Stimulated activated effector memory CD8-positive, alpha-beta T cell treated with anti-CD3 and anti-CD28 coated beads, Interleukin-12 subunit alpha, Interleukin-12 subunit beta, amount 100 ng/mL, for 72 hours (primary cell): ENCODE results near the gene GTPBP6.

ENCODE experiments used
- ATAC-seq: fragments of 150-1000 bp; cut with Tn5 transposase; 2 replicates; pipeline ENCODE4 v1.10.0; 2021
- DNase-seq, 2 donors: peaks; one replicate each; pipeline ENCODE4 v3.0.0; 2021 to 2022; ENCODE audit warnings: low spot score in 2 of 2
- H3K27ac Mint-ChIP-seq: one replicate; pipeline ENCODE4 v1.8.0; 2022; ENCODE audit warnings: mild to moderate bottlenecking, mixed read lengths
- H3K36me3 Mint-ChIP-seq: one replicate; pipeline ENCODE4 v1.8.0; 2022; ENCODE audit warnings: mild to moderate bottlenecking, mixed read lengths
- H3K4me1 Mint-ChIP-seq: one replicate; pipeline ENCODE4 v1.8.0; 2022; ENCODE audit warnings: mixed read lengths
- H3K4me3 Mint-ChIP-seq: one replicate; pipeline ENCODE4 v1.8.0; 2022; ENCODE audit warnings: mild to moderate bottlenecking, mixed read lengths
- H3K9me3 Mint-ChIP-seq: one replicate; pipeline ENCODE4 v1.8.0; 2022; ENCODE audit warnings: mixed read lengths

The GTPBP6 gene, protein sequence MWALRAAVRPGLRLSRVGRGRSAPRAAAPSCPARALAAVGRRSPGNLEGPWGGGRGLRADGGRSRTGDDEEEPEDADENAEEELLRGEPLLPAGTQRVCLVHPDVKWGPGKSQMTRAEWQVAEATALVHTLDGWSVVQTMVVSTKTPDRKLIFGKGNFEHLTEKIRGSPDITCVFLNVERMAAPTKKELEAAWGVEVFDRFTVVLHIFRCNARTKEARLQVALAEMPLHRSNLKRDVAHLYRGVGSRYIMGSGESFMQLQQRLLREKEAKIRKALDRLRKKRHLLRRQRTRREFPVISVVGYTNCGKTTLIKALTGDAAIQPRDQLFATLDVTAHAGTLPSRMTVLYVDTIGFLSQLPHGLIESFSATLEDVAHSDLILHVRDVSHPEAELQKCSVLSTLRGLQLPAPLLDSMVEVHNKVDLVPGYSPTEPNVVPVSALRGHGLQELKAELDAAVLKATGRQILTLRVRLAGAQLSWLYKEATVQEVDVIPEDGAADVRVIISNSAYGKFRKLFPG

DNA sequence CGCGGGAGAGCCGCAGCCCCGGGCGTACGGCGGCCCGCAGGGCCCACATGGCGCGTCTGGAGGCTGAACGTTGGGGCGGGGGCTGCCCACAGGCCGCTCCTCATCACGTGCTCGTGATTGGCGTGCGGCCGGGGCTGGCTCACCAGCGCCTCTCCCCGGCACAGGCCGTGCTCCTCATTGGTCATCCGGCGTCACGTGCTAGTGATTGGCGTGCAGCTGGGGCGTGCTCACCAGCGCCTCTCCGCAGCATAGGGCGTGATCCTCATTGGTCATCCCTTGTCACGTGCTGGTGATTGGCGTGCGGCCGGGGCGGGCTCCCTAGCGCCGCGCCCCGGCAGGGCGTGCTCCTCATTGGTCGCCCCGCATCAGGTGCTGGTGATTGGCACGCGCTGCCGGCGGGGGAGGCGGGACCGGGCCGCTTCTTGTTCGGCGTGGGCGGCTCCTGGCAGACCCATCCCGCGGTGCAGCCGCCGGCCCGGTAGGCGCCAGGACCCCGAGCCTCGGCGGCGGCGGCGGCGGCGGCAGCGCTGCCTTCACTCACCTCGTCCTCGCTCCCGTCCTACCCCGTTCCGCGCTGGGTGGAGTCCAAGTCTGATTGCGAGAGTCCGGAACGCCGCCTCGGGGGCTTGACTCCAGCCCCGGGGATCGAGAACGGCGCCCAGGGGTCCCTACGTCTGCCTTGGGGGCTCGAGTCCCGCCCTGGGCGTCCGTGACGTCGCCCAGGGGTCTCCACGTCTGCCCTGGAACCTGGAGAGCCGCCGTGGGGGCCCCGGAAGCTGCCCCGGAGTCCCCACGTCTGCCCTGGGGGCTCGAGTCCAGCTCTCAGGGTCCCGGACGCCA, at the start of gene GTPBP6:
TSS of gene GTPBP6 (minus strand) at position 58 of the 840 bp plus-strand sequence. CDS start at position 49, 9 bp downstream.
- Mint-ChIP-seq H3K4me3 (peak within 1 kb of the TSS; percentile 77), H3K4me1 (peaks cover 32% of the 10 kb centered on the region), H3K27ac (peak within 1 kb of the TSS; percentile 96), H3K9me3 (no peaks in the 10 kb centered on the region), H3K36me3 (peaks cover 32% of the 10 kb centered on the region)
- DNase-seq (peak; percentile 92 to 100), ATAC-seq (peak; percentile 85)

DNA sequence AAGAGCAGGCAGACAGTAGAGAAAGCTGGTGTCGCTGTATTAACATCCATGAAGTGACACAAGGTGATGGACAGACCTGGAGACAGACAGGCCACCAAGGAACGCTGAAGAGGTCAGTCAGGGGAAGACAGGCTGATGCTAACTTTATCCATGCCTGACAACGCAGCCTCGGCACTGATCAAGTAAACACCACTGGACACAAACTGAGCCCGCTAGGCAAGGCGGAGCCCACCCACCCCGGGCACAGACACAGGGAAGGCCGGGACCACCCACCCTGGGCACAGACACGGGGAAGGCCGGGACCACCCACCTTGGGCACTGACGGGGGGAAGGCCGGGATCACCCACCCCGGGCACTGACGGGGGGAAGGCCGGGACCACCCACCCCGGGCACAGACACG, 49.3 kb upstream of the GTPBP6 start:
- Mint-ChIP-seq H3K36me3 (no peaks in the 10 kb centered on the region), H3K27ac (no peak overlapping the region), H3K9me3 (no peaks in the 10 kb centered on the region), H3K4me3 (no peak overlapping the region), H3K4me1 (peaks cover 23% of the 10 kb centered on the region)
- DNase-seq, result no peak
- no peak for ATAC-seq

GRCh38 chrX:367349-367748, 48.8 kb upstream of the GTPBP6 start:
- Mint-ChIP-seq H3K27ac (no peak overlapping the region), H3K4me1 (peaks cover 24% of the 10 kb centered on the region), H3K4me3 (no peak overlapping the region), H3K9me3 (no peaks in the 10 kb centered on the region), H3K36me3 (no peaks in the 10 kb centered on the region)
- ATAC-seq, result no peak
- DNase-seq, result no peak

- Mint-ChIP-seq H3K36me3 (no peaks in the 10 kb centered on the region), H3K27ac (peak overlapping the region; percentile 71), H3K4me1 (peaks cover 22% of the 10 kb centered on the region), H3K4me3 (no peak overlapping the region), H3K9me3 (peaks cover 3% of the 10 kb centered on the region)
- no peak for DNase-seq
- no peak for ATAC-seq
Measured at GRCh38 chrX:363621-364375, 45.2 kb upstream of the GTPBP6 start.

- no peak overlapping the region for H3K4me3 Mint-ChIP-seq
- H3K9me3 Mint-ChIP-seq, result peaks cover 3% of the 10 kb centered on the region
- H3K27ac Mint-ChIP-seq, result peak overlapping the region; percentile 71
- H3K4me1 Mint-ChIP-seq, result peaks cover 22% of the 10 kb centered on the region
- H3K36me3 Mint-ChIP-seq, result no peaks in the 10 kb centered on the region
- DNase-seq (no peak), ATAC-seq (no peak)
Measured at GRCh38 chrX:362937-363620, 44.5 kb upstream of the GTPBP6 start.

- Mint-ChIP-seq H3K27ac (no peak overlapping the region), H3K4me1 (peaks cover 24% of the 10 kb centered on the region), H3K36me3 (no peaks in the 10 kb centered on the region), H3K9me3 (peaks cover 6% of the 10 kb centered on the region), H3K4me3 (no peak overlapping the region)
- no peak for ATAC-seq
- no peak for DNase-seq
Measured at GRCh38 chrX:362351-362750, 43.8 kb upstream of the GTPBP6 start.

- Mint-ChIP-seq H3K4me3 (no peak overlapping the region), H3K27ac (no peak overlapping the region), H3K36me3 (no peaks in the 10 kb centered on the region), H3K4me1 (peaks cover 27% of the 10 kb centered on the region), H3K9me3 (peaks cover 6% of the 10 kb centered on the region)
- DNase-seq (no peak), ATAC-seq (peak; percentile 20)
Measured at GRCh38 chrX:361231-362145, 42.9 kb upstream of the GTPBP6 start.

- Mint-ChIP-seq H3K36me3 (no peaks in the 10 kb centered on the region), H3K4me3 (no peak overlapping the region), H3K9me3 (peaks cover 6% of the 10 kb centered on the region), H3K4me1 (peaks cover 30% of the 10 kb centered on the region), H3K27ac (no peak overlapping the region)
- no peak for DNase-seq
- ATAC-seq, result no peak
Measured at GRCh38 chrX:360496-361150, 42.0 kb upstream of the GTPBP6 start.

DNA sequence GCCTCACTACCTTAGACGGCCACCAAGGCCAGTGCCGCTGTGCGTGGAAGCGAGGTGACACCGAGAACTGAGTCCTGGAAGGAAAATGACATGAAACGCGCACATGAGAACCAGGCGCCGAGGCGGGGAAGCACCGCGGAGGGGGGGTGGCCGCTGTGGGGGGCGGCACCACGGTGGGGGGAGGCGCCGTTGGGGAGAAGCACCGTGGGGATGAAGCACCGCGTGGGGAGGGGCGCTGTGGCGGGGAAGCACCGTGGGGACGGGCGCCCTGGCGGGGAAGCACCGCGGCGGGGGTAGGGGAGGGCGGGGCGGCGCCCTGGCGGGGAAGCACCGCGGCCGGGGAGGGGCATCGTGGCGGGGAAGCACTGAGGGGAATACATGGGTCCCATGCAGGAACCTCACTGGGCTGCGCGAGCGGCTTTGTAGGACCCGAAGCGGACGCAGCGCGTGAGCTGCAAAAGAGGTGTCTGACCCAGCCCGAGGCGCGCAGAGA, 40.1 kb upstream of the GTPBP6 start:
- H3K27ac Mint-ChIP-seq, result no peak overlapping the region
- no peak for ATAC-seq

GRCh38 chrX:357693-358471, 39.3 kb upstream of the GTPBP6 start:
- DNase-seq (peak in 1 of 2 donors; percentile 65), ATAC-seq (peak; percentile 87)
- peaks cover 22% of the 10 kb centered on the region for H3K4me1 Mint-ChIP-seq
- H3K27ac Mint-ChIP-seq, result peak overlapping the region; percentile 92
- no peaks in the 10 kb centered on the region for H3K36me3 Mint-ChIP-seq
- H3K4me3 Mint-ChIP-seq, result peak overlapping the region; percentile 16
- peaks cover 6% of the 10 kb centered on the region for H3K9me3 Mint-ChIP-seq

More for the DNA sequence above, 40.1 kb upstream of the GTPBP6 start:
- H3K36me3 Mint-ChIP-seq, result no peaks in the 10 kb centered on the region
- H3K9me3 Mint-ChIP-seq, result peaks cover 6% of the 10 kb centered on the region
- H3K4me1 Mint-ChIP-seq, result peaks cover 28% of the 10 kb centered on the region
- DNase-seq, result no peak
- no peak overlapping the region for H3K4me3 Mint-ChIP-seq

- Mint-ChIP-seq H3K36me3 (no peaks in the 10 kb centered on the region), H3K27ac (peak overlapping the region; percentile 92), H3K9me3 (peaks cover 6% of the 10 kb centered on the region), H3K4me3 (peak overlapping the region; percentile 16), H3K4me1 (peaks cover 19% of the 10 kb centered on the region)
- DNase-seq (no peak), ATAC-seq (peak; percentile 20)
Measured at GRCh38 chrX:357035-357692, 38.6 kb upstream of the GTPBP6 start.

GRCh38 chrX:356385-357034, 37.9 kb upstream of the GTPBP6 start:
- Mint-ChIP-seq H3K36me3 (no peaks in the 10 kb centered on the region), H3K27ac (peak overlapping the region; percentile 92), H3K4me3 (peak overlapping the region; percentile 16), H3K9me3 (peaks cover 6% of the 10 kb centered on the region), H3K4me1 (peaks cover 17% of the 10 kb centered on the region)
- DNase-seq (no peak), ATAC-seq (no peak)
